Stimulated activated CD4-positive, alpha-beta T cell treated with anti-CD3 and anti-CD28 coated beads, Interleukin-1b, Interleukin-23, amount 100 ng/mL, for 24 hours (primary cell): ENCODE results near the gene PHAF1.

ENCODE experiments used
- DNase-seq, 4 experiments: peaks; one replicate each; pipeline ENCODE4 v3.0.0-alpha.2; 2020; ENCODE audit warnings: low read depth in 4 of 4, low spot score in 1 of 4

The PHAF1 gene

DNA sequence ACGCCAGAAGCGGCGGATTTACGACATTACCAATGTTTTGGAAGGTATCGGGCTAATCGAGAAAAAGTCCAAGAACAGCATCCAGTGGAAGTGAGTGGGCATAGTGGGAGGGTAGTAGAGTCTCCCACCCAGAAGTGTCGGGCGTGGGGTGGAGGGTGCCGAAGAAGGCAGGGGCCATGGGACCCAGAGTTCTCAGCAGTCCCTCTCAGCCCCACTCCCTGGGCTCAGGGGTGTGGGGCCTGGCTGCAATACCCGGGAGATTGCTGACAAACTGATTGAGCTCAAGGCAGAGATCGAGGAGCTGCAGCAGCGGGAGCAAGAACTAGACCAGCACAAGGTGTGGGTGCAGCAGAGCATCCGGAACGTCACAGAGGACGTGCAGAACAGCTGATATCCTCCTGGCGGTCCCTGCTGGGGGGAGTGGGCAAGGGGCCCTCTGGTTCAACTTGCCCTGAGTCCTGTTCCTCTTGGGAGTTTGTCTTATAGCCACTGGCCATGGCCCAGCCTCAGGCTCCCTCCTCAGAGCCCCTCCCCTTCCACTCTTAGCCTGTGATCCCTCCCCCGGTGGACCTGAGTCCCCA is 83.1 kb downstream of the PHAF1 start:
- DNase-seq, result no peak

- DNase-seq, result no peak
Measured at GRCh38 chr16:67193536-67193935, 83.8 kb downstream of the PHAF1 start.

DNA sequence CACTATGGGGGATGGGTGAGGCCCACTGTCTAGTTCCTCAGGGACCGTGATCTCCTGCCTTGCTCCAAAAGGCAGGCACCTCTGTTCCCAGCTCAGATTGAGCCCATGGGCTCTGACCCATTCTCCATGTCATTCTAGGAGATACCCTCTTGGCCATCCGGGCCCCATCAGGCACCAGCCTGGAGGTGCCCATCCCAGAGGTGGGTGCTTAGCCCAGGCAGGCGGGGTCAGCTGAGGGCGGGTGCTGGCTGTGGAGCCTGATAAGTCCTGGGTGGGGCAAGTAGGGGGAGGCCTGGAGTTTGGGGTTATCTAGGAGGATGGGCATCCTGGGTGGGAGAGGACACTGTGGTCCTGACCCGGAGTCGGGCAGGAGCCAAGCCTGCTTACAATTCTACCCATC is 84.5 kb downstream of the PHAF1 start:
- no peak for DNase-seq

GRCh38 chr16:67195676-67196075 is 85.9 kb downstream of the PHAF1 start:
- DNase-seq, result no peak

GRCh38 chr16:67196881-67197280 is 87.1 kb downstream of the PHAF1 start:
- DNase-seq, result no peak

- DNase-seq, result no peak
Measured at GRCh38 chr16:67197704-67198103, 88.0 kb downstream of the PHAF1 start.
